EH (cell line): ENCODE results near the gene NISCH.
"Not testable (repeated sequence)": the region's sequence is repeated elsewhere in the genome, so short reads cannot be mapped to it uniquely, and the experiment has no call there.

ENCODE experiments used
- DNase-seq: peaks from one replicate; pipeline ENCODE4 v3.0.0-alpha.2; 2015; ENCODE audit warnings: low read depth

Gene NISCH

GRCh38 chr3:52526671-52527038 lies 71.3 kb downstream of the NISCH start:
- DNase-seq: not testable (repeated sequence)

GRCh38 chr3:52527039-52527731 lies 71.8 kb downstream of the NISCH start:
- DNase-seq: no peak

- DNase-seq: no peak
Observed at GRCh38 chr3:52527732-52528585, 72.6 kb downstream of the NISCH start.

- no peak for DNase-seq
Observed at GRCh38 chr3:52528586-52529375, 73.4 kb downstream of the NISCH start.

GRCh38 chr3:52529376-52530333 lies 74.3 kb downstream of the NISCH start:
- peak; percentile 46 for DNase-seq

GRCh38 chr3:52530918-52531826 lies 75.8 kb downstream of the NISCH start:
- no peak for DNase-seq

GRCh38 chr3:52531860-52532516 lies 76.6 kb downstream of the NISCH start:
- DNase-seq: peak; percentile 6

GRCh38 chr3:52532517-52532837 lies 77.1 kb downstream of the NISCH start:
- DNase-seq: peak; percentile 70

- DNase-seq: peak; percentile 34
Observed at GRCh38 chr3:52532838-52533622, 77.6 kb downstream of the NISCH start.

- DNase-seq: peak; percentile 82
Observed at GRCh38 chr3:52533623-52534280, 78.3 kb downstream of the NISCH start, which contains the start of gene NT5DC2. NT5DC2 (minus strand) TSS chr3:52533857; CDS start chr3:52533737, 120 bp downstream.

GRCh38 chr3:52534281-52535183 lies 79.1 kb downstream of the NISCH start:
- peak; percentile 70 for DNase-seq

GRCh38 chr3:52535411-52536111 lies 80.2 kb downstream of the NISCH start:
- DNase-seq: no peak

- no peak for DNase-seq
Observed at GRCh38 chr3:52536112-52536368, 80.6 kb downstream of the NISCH start.

GRCh38 chr3:52536369-52537164 lies 81.2 kb downstream of the NISCH start, which contains the start of gene UQCC5:
UQCC5 (plus strand) TSS chr3:52536605; CDS start chr3:52536756, 151 bp downstream.
- DNase-seq: peak; percentile 99

- DNase-seq: no peak
Observed at GRCh38 chr3:52537165-52537620, 81.8 kb downstream of the NISCH start.
